ENCODE data around the gene IFI16. TPM values are rescaled to one million over a fixed set of nuclear protein-coding genes. Genes with fewer than 3 reads are reported as not detected.
"Not testable (repeated sequence)": the region's sequence is repeated elsewhere in the genome, so short reads cannot be mapped to it uniquely, and the experiment has no call there.

Gene IFI16
- total RNA-seq, 6 donors from 2014 or later: 43.8 to 108 (median 66.2) TPM

DNA sequence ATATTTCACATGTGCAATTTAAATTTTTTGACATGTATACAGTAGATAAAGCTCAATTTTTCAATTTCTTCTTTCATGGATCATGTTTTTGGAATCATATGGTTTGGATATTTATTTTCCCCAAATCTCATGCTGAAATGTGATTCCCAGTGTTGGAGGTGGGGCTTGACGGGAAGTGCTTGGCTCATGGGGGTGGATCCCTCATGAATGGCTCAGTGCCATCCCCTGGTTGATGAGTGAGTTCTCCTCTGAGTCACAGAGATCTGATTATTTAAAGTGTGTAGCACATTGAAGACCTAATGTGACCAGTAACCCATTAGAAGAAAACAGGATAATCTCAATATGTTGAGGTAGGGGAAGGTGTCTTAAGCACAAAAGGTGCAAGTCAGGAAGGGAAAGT is 9.1 kb upstream of the IFI16 start:
- no peaks in the 10 kb centered on the region for H3K9me3 ChIP-seq
- DNase-seq (peak in 1 of 2 donors; percentile 82), ATAC-seq (ENCODE audit: low FRiP score in 2 of 2) (peak; percentile 79 to 88)
- WGBS, 2 donors: 9 to 17% methylated on average over 1 of the region's 1 CpG
- peak overlapping the region; percentile 82 to 91 (median 83) for H3K27ac ChIP-seq
- H3K4me1 ChIP-seq: peaks cover 16 to 34% (median 20%) of the 10 kb centered on the region in 4 donors
- peak overlapping the region; percentile 9 to 46 (median 39) for H3K4me3 ChIP-seq
- no peaks in the 10 kb centered on the region for H3K27me3 ChIP-seq
- TF ChIP-seq POLR2A (IDR thresholded peaks at IDR 0.05) (no peak), POLR2AphosphoS5 (IDR thresholded peaks at IDR 0.05) (peak; percentile 70 to 78), EP300 (IDR thresholded peaks at IDR 0.05) (peak in 3 of 4 donors; percentile 27 to 75 (median 71))
- TF ChIP-seq, protein P1, sequence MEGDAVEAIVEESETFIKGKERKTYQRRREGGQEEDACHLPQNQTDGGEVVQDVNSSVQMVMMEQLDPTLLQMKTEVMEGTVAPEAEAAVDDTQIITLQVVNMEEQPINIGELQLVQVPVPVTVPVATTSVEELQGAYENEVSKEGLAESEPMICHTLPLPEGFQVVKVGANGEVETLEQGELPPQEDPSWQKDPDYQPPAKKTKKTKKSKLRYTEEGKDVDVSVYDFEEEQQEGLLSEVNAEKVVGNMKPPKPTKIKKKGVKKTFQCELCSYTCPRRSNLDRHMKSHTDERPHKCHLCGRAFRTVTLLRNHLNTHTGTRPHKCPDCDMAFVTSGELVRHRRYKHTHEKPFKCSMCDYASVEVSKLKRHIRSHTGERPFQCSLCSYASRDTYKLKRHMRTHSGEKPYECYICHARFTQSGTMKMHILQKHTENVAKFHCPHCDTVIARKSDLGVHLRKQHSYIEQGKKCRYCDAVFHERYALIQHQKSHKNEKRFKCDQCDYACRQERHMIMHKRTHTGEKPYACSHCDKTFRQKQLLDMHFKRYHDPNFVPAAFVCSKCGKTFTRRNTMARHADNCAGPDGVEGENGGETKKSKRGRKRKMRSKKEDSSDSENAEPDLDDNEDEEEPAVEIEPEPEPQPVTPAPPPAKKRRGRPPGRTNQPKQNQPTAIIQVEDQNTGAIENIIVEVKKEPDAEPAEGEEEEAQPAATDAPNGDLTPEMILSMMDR (IDR thresholded peaks at IDR 0.05): no peak
- no peaks in the 10 kb centered on the region for H3K36me3 ChIP-seq

DNA sequence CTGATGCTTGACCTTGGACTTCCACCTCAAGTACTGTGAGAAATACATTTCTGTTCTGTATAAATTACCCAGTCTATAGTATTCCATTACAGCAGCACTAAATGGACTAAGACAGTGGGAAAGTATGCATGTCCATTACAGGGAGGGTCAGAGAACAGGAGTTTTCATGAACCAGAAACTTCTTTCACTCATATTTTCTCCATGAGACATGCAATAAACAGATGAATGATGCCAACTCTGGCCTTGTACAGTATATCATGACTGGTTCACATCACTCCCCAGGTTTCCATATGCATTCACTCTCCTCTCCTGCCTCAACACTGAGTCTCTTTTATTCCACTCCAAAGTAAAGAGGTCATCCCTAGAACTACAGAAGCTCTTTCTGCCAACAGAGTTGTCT is 4.5 kb upstream of the IFI16 start:
- Histone ChIP-seq H3K27me3 (no peaks in the 10 kb centered on the region), H3K36me3 (no peaks in the 10 kb centered on the region), H3K4me3 (no peak overlapping the region), H3K9me3 (no peaks in the 10 kb centered on the region), H3K4me1 (peaks cover 31 to 42% (median 35%) of the 10 kb centered on the region in 4 donors), H3K27ac (peak overlapping the region; percentile 6 to 64 (median 47))
- TF ChIP-seq, protein P1 (IDR thresholded peaks at IDR 0.05): no peak
- no peak for TF ChIP-seq EP300 (IDR thresholded peaks at IDR 0.05)
- no peak for TF ChIP-seq POLR2A (IDR thresholded peaks at IDR 0.05)
- no peak for TF ChIP-seq POLR2AphosphoS5 (IDR thresholded peaks at IDR 0.05)
- no peak for ATAC-seq (ENCODE audit: low FRiP score in 2 of 2)
- no peak for DNase-seq

DNA sequence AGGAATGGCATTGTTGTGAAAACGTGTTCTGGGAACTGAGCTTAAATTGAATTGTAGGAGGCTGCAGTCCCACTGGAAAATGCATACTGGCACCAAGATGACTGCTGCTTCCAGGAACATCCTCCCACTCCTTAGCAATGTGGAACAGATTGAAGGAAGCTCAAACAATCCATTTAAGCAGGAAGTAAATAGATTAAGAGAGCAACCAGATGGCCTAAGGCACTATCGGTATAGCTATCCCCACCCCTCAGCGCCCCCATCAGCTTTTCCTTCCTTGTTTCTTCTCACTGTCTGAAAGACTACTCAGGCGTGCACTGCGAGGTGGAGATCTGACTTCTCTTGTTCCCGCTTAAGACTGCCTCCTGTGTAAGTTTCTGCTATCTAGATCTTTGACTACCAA is 4.0 kb upstream of the IFI16 start:
- Histone ChIP-seq H3K4me3 (no peak overlapping the region), H3K4me1 (peaks cover 25 to 37% (median 32%) of the 10 kb centered on the region in 4 donors), H3K9me3 (no peaks in the 10 kb centered on the region), H3K36me3 (no peaks in the 10 kb centered on the region), H3K27ac (peak overlapping the region; percentile 7 to 64 (median 47)), H3K27me3 (no peaks in the 10 kb centered on the region)
- DNase-seq (no peak), ATAC-seq (ENCODE audit: low FRiP score in 2 of 2) (peak in 1 of 2 donors; percentile 27)
- TF ChIP-seq, protein P1 (IDR thresholded peaks at IDR 0.05): no peak
- peak in 1 of 2 donors; percentile 52 for TF ChIP-seq POLR2AphosphoS5 (IDR thresholded peaks at IDR 0.05)
- TF ChIP-seq POLR2A (IDR thresholded peaks at IDR 0.05): no peak
- peak in 1 of 4 donors; percentile 28 for TF ChIP-seq EP300 (IDR thresholded peaks at IDR 0.05)
- WGBS, 2 donors: 32 to 36% methylated on average over 6 of the region's 6 CpGs

DNA sequence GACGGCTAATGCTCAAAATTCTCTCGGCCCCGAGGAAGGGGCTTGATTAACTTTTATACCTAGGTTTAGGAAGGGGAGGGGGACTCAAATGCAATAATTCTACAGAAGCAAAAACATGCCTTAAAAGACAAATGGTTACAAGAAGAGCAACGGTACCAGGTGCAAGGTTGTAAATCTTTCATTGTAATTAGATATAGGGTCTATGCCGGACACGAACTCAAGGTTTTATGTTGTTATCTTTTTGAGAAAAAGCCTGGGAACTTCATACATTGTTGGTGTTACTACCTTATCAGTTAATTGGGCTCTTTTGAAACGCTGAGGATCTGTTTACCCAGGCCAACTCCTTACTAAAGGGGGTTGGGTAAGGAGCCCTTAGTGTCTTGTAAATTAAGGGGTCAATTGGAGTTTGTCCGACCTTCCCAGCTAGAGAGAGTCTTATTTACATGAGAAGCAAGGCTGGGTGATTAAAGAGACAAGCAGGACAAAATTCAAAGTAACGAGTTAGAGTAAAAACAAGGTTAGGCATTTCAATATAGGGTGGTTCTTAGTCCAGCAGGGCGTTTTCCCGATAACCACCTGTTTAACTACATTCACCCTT is 3.4 kb upstream of the IFI16 start:
- not testable (repeated sequence) for H3K36me3 ChIP-seq; H3K4me3 ChIP-seq; DNase-seq; H3K9me3 ChIP-seq; H3K27me3 ChIP-seq; ATAC-seq (ENCODE audit: low FRiP score in 2 of 2)
- WGBS, 2 donors: 68 to 74% methylated on average over 11 of the region's 11 CpGs
- Histone ChIP-seq H3K4me1 (peaks cover 22 to 32% (median 27%) of the 10 kb centered on the region in 4 donors), H3K27ac (peak overlapping the region in 3 of 4 donors; percentile 7 to 64 (median 53))

DNA sequence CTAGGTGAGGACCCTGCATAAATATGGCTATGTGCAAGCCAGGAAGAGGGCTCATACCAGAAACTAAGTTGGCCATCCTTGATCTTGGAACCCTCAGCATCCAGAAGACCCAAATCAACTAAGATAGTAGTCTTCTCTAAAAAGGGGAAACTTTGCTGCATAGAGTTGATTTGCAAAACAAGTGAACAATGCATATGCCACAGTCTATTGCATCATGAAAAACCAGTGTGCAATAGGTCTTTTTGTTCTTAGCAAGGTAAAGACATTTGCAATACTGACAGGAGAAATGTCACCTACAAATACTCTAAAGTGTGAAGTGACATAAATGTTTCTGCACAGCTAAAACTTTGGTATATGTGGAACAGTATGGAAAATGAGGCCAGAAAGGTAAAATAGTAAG is 2.0 kb upstream of the IFI16 start:
- no peaks in the 10 kb centered on the region for H3K36me3 ChIP-seq
- peak overlapping the region in 1 of 4 donors; percentile 80 for H3K27ac ChIP-seq
- no peaks in the 10 kb centered on the region for H3K27me3 ChIP-seq
- no peak for ATAC-seq (ENCODE audit: low FRiP score in 2 of 2)
- DNase-seq: no peak
- H3K9me3 ChIP-seq: no peaks in the 10 kb centered on the region
- H3K4me1 ChIP-seq: peaks cover 21 to 40% (median 29%) of the 10 kb centered on the region in 4 donors
- no peak overlapping the region for H3K4me3 ChIP-seq
- no peak for TF ChIP-seq EP300 (IDR thresholded peaks at IDR 0.05)
- TF ChIP-seq POLR2A (IDR thresholded peaks at IDR 0.05): no peak
- TF ChIP-seq POLR2AphosphoS5 (IDR thresholded peaks at IDR 0.05): no peak
- TF ChIP-seq, protein P1 (IDR thresholded peaks at IDR 0.05): no peak

Data from upper lobe of left lung (tissue), 6 donors.